ENCODE results near the gene MAGI2. TPM values are rescaled to one million over a fixed set of nuclear protein-coding genes. Genes with fewer than 3 reads are reported as not detected.

MAGI2 gene
- total RNA-seq, 6 experiments from 2014 or later = 7.1 to 9.8 (median 8.5) TPM

GRCh38 chr7:78679112-78679876 lies 774.2 kb downstream of the MAGI2 start:
- DNase-seq = no peak
- H3K27ac Mint-ChIP-seq = no peak overlapping the region
- H3K36me3 Mint-ChIP-seq (ENCODE audit: low read depth) = no peaks in the 10 kb centered on the region
- H3K4me3 Mint-ChIP-seq = no peak overlapping the region
- peaks cover 39% of the 10 kb centered on the region for H3K4me1 Mint-ChIP-seq (ENCODE audit: low read depth)
- no peaks in the 10 kb centered on the region; the same call in 1 of the 2 replicates for H3K27me3 Mint-ChIP-seq (ENCODE audit: insufficient read depth)
- TF ChIP-seq, protein P1, sequence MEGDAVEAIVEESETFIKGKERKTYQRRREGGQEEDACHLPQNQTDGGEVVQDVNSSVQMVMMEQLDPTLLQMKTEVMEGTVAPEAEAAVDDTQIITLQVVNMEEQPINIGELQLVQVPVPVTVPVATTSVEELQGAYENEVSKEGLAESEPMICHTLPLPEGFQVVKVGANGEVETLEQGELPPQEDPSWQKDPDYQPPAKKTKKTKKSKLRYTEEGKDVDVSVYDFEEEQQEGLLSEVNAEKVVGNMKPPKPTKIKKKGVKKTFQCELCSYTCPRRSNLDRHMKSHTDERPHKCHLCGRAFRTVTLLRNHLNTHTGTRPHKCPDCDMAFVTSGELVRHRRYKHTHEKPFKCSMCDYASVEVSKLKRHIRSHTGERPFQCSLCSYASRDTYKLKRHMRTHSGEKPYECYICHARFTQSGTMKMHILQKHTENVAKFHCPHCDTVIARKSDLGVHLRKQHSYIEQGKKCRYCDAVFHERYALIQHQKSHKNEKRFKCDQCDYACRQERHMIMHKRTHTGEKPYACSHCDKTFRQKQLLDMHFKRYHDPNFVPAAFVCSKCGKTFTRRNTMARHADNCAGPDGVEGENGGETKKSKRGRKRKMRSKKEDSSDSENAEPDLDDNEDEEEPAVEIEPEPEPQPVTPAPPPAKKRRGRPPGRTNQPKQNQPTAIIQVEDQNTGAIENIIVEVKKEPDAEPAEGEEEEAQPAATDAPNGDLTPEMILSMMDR (IDR thresholded peaks at IDR 0.05) = no peak
- no peaks in the 10 kb centered on the region for H3K9me3 Mint-ChIP-seq

DNA sequence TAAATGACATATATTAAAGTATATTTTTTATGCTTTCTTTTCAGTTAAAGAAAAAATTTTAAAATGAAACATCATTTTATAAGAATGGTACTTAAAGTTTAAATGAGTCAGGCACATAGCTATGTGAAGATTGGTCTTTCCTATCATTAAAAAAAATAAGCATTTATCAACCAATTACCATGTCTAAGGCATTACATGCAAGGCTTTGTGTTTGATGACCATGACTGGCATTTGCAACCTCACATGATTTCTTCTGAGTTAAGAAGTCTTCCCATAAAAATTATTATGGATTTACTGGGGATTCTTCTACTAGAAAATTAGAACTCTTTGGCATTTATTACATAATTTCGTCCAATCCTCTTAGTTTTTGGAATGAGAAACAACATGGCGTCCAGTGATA lies 776.1 kb downstream of the MAGI2 start:
- H3K27ac Mint-ChIP-seq = peak overlapping the region; percentile 57
- no peaks in the 10 kb centered on the region for H3K9me3 Mint-ChIP-seq
- no peaks in the 10 kb centered on the region; the same call in 1 of the 2 replicates for H3K27me3 Mint-ChIP-seq (ENCODE audit: insufficient read depth)
- TF ChIP-seq, protein P1 (IDR thresholded peaks at IDR 0.05) = no peak
- no peaks in the 10 kb centered on the region for H3K36me3 Mint-ChIP-seq (ENCODE audit: low read depth)
- peak; percentile 25 for DNase-seq
- H3K4me3 Mint-ChIP-seq = peak overlapping the region; percentile 16; the same call in 1 of the 2 replicates
- H3K4me1 Mint-ChIP-seq (ENCODE audit: low read depth) = peaks cover 39% of the 10 kb centered on the region

DNA sequence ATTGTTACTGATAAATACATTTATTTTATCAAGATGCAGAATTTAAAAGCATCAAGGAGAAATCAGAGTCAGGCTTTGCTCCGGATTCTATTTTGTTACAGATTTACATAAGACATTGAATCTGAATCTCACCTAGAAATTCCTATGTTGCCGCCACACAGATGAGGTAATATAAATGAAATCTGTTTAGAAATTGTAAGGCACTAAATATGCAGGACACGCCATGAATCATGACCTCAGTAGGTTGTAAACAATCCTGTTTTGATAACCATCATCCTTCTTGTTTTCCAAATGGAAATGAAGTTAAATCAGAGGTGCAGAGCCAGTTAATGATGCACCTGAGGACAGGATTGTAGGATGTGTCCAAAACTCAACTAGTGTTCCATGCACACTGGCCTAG lies 778.0 kb downstream of the MAGI2 start:
- H3K36me3 Mint-ChIP-seq (ENCODE audit: low read depth) = no peaks in the 10 kb centered on the region
- H3K9me3 Mint-ChIP-seq = no peaks in the 10 kb centered on the region
- H3K27ac Mint-ChIP-seq = no peak overlapping the region
- no peak for DNase-seq
- peaks cover 39% of the 10 kb centered on the region for H3K4me1 Mint-ChIP-seq (ENCODE audit: low read depth)
- H3K4me3 Mint-ChIP-seq = no peak overlapping the region
- TF ChIP-seq, protein P1 (IDR thresholded peaks at IDR 0.05) = no peak
- no peaks in the 10 kb centered on the region; the same call in 1 of the 2 replicates for H3K27me3 Mint-ChIP-seq (ENCODE audit: insufficient read depth)

GRCh38 chr7:78673272-78673671 lies 780.2 kb downstream of the MAGI2 start:
- Mint-ChIP-seq H3K4me1 (ENCODE audit: low read depth) (peaks cover 25% of the 10 kb centered on the region), H3K4me3 (no peak overlapping the region), H3K27me3 (ENCODE audit: insufficient read depth) (no peaks in the 10 kb centered on the region; the same call in 1 of the 2 replicates), H3K36me3 (ENCODE audit: low read depth) (no peaks in the 10 kb centered on the region), H3K27ac (no peak overlapping the region), H3K9me3 (peaks cover 4% of the 10 kb centered on the region; the same call in 1 of the 2 replicates)
- TF ChIP-seq, protein P1 (IDR thresholded peaks at IDR 0.05) = no peak
- DNase-seq = no peak

GRCh38 chr7:78662939-78663338 lies 790.5 kb downstream of the MAGI2 start:
- no peak for DNase-seq
- Mint-ChIP-seq H3K9me3 (no peaks in the 10 kb centered on the region), H3K27ac (no peak overlapping the region), H3K4me1 (ENCODE audit: low read depth) (peaks cover 13% of the 10 kb centered on the region), H3K27me3 (ENCODE audit: insufficient read depth) (no peaks in the 10 kb centered on the region; the same call in 1 of the 2 replicates), H3K36me3 (ENCODE audit: low read depth) (0 out of 2 replicates have a peak, but pooled peaks cover 4% of the 10 kb centered on the region), H3K4me3 (no peak overlapping the region)
- TF ChIP-seq, protein P1 (IDR thresholded peaks at IDR 0.05) = no peak

All from HFFc6 (cell line).